ENCODE data around the gene GTPBP4. TPM values are rescaled to one million over a fixed set of nuclear protein-coding genes. Genes with fewer than 3 reads are reported as not detected.

The GTPBP4 gene
- total RNA-seq, 4 donors from 2014 or later: 18.3 to 39.1 (median 27.4) TPM

DNA sequence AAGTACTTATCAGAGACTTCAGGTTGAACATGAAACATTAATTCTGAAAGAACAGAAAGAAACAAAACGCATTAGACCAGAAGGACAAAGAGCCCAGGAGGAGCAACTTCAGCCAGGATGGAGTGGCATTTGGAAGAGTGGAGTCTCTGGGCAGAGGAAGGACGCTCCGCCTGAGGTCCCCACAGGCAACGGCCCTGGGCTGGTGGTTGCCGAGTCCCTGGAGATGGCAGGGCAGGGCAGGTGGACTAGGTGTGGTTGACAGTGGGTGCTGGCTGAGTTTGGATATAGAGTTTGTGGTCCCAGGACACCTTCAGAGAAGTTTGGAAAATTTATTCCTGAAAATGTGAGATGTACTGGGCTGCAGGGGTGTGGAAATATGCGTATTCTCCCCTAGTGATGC, 29.4 kb upstream of the GTPBP4 start:
- Histone ChIP-seq H3K27me3 (peaks cover 0 to 11% (median 0%) of the 10 kb centered on the region in 4 donors), H3K36me3 (no peaks in the 10 kb centered on the region), H3K27ac (replicated peaks in 1 of 4) (no peak overlapping the region), H3K9me3 (no peaks in the 10 kb centered on the region), H3K4me1 (no peaks in the 10 kb centered on the region), H3K4me3 (no peak overlapping the region)
- 88% methylated on average over 6 of the region's 6 CpGs for WGBS
- TF ChIP-seq EP300 (IDR thresholded peaks at IDR 0.05) (no peak), POLR2A (IDR thresholded peaks at IDR 0.05; ENCODE audit: low read depth) (no peak), POLR2AphosphoS5 (IDR thresholded peaks at IDR 0.05) (no peak)
- TF ChIP-seq, protein P1, sequence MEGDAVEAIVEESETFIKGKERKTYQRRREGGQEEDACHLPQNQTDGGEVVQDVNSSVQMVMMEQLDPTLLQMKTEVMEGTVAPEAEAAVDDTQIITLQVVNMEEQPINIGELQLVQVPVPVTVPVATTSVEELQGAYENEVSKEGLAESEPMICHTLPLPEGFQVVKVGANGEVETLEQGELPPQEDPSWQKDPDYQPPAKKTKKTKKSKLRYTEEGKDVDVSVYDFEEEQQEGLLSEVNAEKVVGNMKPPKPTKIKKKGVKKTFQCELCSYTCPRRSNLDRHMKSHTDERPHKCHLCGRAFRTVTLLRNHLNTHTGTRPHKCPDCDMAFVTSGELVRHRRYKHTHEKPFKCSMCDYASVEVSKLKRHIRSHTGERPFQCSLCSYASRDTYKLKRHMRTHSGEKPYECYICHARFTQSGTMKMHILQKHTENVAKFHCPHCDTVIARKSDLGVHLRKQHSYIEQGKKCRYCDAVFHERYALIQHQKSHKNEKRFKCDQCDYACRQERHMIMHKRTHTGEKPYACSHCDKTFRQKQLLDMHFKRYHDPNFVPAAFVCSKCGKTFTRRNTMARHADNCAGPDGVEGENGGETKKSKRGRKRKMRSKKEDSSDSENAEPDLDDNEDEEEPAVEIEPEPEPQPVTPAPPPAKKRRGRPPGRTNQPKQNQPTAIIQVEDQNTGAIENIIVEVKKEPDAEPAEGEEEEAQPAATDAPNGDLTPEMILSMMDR (IDR thresholded peaks at IDR 0.05): no peak
- intact Hi-C loops (cut with DNase I): no loop called here
- no peak for DNase-seq (ENCODE audit: extremely low spot score)

- WGBS: 91% methylated on average over 3 of the region's 3 CpGs
- H3K9me3 ChIP-seq: no peaks in the 10 kb centered on the region
- no peak overlapping the region for H3K4me3 ChIP-seq
- TF ChIP-seq POLR2A (IDR thresholded peaks at IDR 0.05; ENCODE audit: low read depth): no peak
- TF ChIP-seq POLR2AphosphoS5 (IDR thresholded peaks at IDR 0.05): no peak
- TF ChIP-seq, protein P1 (IDR thresholded peaks at IDR 0.05): no peak
- TF ChIP-seq EP300 (IDR thresholded peaks at IDR 0.05): no peak
- no peak overlapping the region for H3K27ac ChIP-seq (replicated peaks in 1 of 4)
- H3K27me3 ChIP-seq: peaks cover 0 to 11% (median 0%) of the 10 kb centered on the region in 4 donors
- no peak for DNase-seq (ENCODE audit: extremely low spot score)
- H3K36me3 ChIP-seq: no peaks in the 10 kb centered on the region
- no peaks in the 10 kb centered on the region for H3K4me1 ChIP-seq
- intact Hi-C loops (cut with DNase I): no loop called here
These were observed 25.9 kb upstream of the GTPBP4 start for GRCh38 chr10:962342-962741.

DNA sequence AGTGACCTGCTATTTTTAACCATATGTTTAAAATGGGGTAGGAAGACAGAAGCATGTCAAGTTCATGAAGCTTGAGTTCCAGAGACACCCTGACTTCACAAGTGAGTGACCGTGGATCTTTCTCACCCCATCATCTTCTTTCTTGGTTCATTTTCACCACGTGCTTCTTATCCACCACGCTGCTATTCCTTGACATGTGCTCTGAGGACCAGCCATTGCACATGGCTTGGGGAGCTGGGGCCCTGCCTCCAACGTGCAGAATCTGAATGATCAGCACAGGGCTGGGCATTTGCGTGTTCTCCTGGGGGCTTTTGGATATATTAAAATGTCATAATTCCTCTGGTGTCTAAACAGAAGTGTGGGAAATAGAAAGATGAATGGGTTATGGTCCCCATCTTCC, 25.0 kb upstream of the GTPBP4 start:
- 81% methylated on average over 5 of the region's 5 CpGs for WGBS
- Histone ChIP-seq H3K4me3 (no peak overlapping the region), H3K9me3 (no peaks in the 10 kb centered on the region), H3K27me3 (peaks cover 0 to 11% (median 0%) of the 10 kb centered on the region in 4 donors), H3K36me3 (no peaks in the 10 kb centered on the region), H3K27ac (replicated peaks in 1 of 4) (no peak overlapping the region), H3K4me1 (no peaks in the 10 kb centered on the region)
- no peak for DNase-seq (ENCODE audit: extremely low spot score)
- TF ChIP-seq POLR2A (IDR thresholded peaks at IDR 0.05; ENCODE audit: low read depth) (no peak), POLR2AphosphoS5 (IDR thresholded peaks at IDR 0.05) (no peak), EP300 (IDR thresholded peaks at IDR 0.05) (no peak)
- TF ChIP-seq, protein P1 (IDR thresholded peaks at IDR 0.05): no peak
- intact Hi-C loops (cut with DNase I): no loop called here

GRCh38 chr10:963655-964054, 24.6 kb upstream of the GTPBP4 start:
- Histone ChIP-seq H3K9me3 (no peaks in the 10 kb centered on the region), H3K4me1 (no peaks in the 10 kb centered on the region)
- intact Hi-C loops (cut with DNase I): no loop called here

More at GRCh38 chr10:963655-964054, 24.6 kb upstream of the GTPBP4 start:
- H3K4me3 ChIP-seq: no peak overlapping the region
- H3K36me3 ChIP-seq: no peaks in the 10 kb centered on the region
- H3K27ac ChIP-seq (replicated peaks in 1 of 4): no peak overlapping the region
- TF ChIP-seq, protein P1 (IDR thresholded peaks at IDR 0.05): no peak
- TF ChIP-seq POLR2AphosphoS5 (IDR thresholded peaks at IDR 0.05): no peak
- TF ChIP-seq EP300 (IDR thresholded peaks at IDR 0.05): no peak
- TF ChIP-seq POLR2A (IDR thresholded peaks at IDR 0.05; ENCODE audit: low read depth): no peak
- 95% methylated on average over 4 of the region's 4 CpGs for WGBS
- no peak for DNase-seq (ENCODE audit: extremely low spot score)
- peaks cover 0 to 9% (median 0%) of the 10 kb centered on the region in 4 donors for H3K27me3 ChIP-seq

Measured in esophagus muscularis mucosa (tissue), 4 donors.